ENCODE measurements around the gene SUFU. TPM values are rescaled to one million over a fixed set of nuclear protein-coding genes. Genes with fewer than 3 reads are reported as not detected.

SUFU gene
- total RNA-seq, 1 experiment from 2014 or later = 13.1 TPM

GRCh38 chr10:102455893-102456471 is 47.8 kb upstream of the SUFU start (continued):
- TF ChIP-seq ARID4B (CRISPR knock-in tag; IDR thresholded peaks at IDR 0.05; ENCODE audit: borderline replicate concordance) (no peak), MLX (CRISPR knock-in tag; IDR thresholded peaks at IDR 0.05) (no peak), SOX15 (CRISPR knock-in tag; IDR thresholded peaks at IDR 0.05) (no peak), EMX1 (CRISPR knock-in tag; IDR thresholded peaks at IDR 0.05) (no peak), HMGA2 (CRISPR knock-in tag; IDR thresholded peaks at IDR 0.05) (no peak), NR2C2 (CRISPR knock-in tag; IDR thresholded peaks at IDR 0.05) (no peak), RELA (CRISPR knock-in tag; IDR thresholded peaks at IDR 0.05; ENCODE audit: borderline replicate concordance) (no peak), PRDM15 (CRISPR knock-in tag; IDR thresholded peaks at IDR 0.05) (no peak), ZNF671 (CRISPR knock-in tag; IDR thresholded peaks at IDR 0.05) (no peak), ZNF532 (CRISPR knock-in tag; IDR thresholded peaks at IDR 0.05; ENCODE audit: borderline replicate concordance) (no peak), GTF2I (CRISPR knock-in tag; conservative IDR thresholded peaks at IDR 0.05) (no peak), ZNF281 (CRISPR knock-in tag; IDR thresholded peaks at IDR 0.05) (no peak)
